Gastrocnemius medialis (tissue), 4 donors: ENCODE data around the gene KCNE3. TPM values are rescaled to one million over a fixed set of nuclear protein-coding genes. Genes with fewer than 3 reads are reported as not detected.

ENCODE experiments used
- ATAC-seq, 2 donors: fragments of 150-250 bp; one replicate each; pipeline ENCODE4 v1.9.1; 2016
- DNase-seq, 2 donors: peaks; one replicate each; pipeline ENCODE4 v3.0.0-alpha.2; 2019
- H3K27ac ChIP-seq, 4 donors: fragments of 200-600 bp; sonication (generic); 1 replicate in 1 of 4; 2 replicates in 3 of 4; pipeline ENCODE4 v1.5.1; 2016 to 2018; ENCODE audit warnings: mild to moderate bottlenecking in 2 of 4, moderate library complexity in 1 of 4
- H3K27me3 ChIP-seq, 3 donors: fragments of 200-600 bp; sonication (generic) in 2 of 3; 1 replicate in 1 of 3; 2 replicates in 2 of 3; pipeline versions ENCODE4 v1.5.1 to v1.6.0; 2016 to 2019; ENCODE audit warnings: mild to moderate bottlenecking in 1 of 3, moderate library complexity in 1 of 3
- H3K36me3 ChIP-seq, 2 donors: fragments of 200-600 bp; sonication (generic) in 1 of 2; one replicate each; pipeline ENCODE4 v1.5.1; 2017 to 2018
- H3K4me1 ChIP-seq, 2 donors: fragments of 200-600 bp; sonication (generic) in 1 of 2; one replicate each; pipeline ENCODE4 v1.5.1; 2016 to 2017; ENCODE audit warnings: mild to moderate bottlenecking in 2 of 2
- H3K4me3 ChIP-seq, 4 donors: fragments of 200-600 bp; sonication (generic) in 3 of 4; 1 replicate in 1 of 4; 2 replicates in 3 of 4; pipeline ENCODE4 v1.5.1; 2016 to 2019; ENCODE audit warnings: mild to moderate bottlenecking in 2 of 4
- H3K9me3 ChIP-seq, 3 donors: fragments of 200-600 bp; sonication (generic) in 2 of 3; 1 replicate in 1 of 3; 2 replicates in 2 of 3; pipeline ENCODE4 v1.5.1; 2016 to 2019
- CTCF ChIP-seq, 5 experiments: fragments of 450-650 bp in 3 of 5; fragments of 200-600 bp in 2 of 5; sonication (generic) in 2 of 5; IDR thresholded peaks in 4 of 5; conservative IDR thresholded peaks in 1 of 5; 1 replicate in 4 of 5; 2 replicates in 1 of 5; pipeline ENCODE4 v1.5.1; 2016 to 2019; ENCODE audit warnings: antibody characterized with exemption in 5 of 5, mild to moderate bottlenecking in 3 of 5, moderate library complexity in 3 of 5
- POLR2A ChIP-seq, 2 donors: fragments of 450-650 bp; IDR thresholded peaks; one replicate each; pipeline ENCODE4 v1.6.1; 2017; ENCODE audit warnings: antibody characterized with exemption in 2 of 2, mild to moderate bottlenecking in 2 of 2, moderate library complexity in 2 of 2
- in situ Hi-C, 4 donors: fragments of 200-750 bp; cut with MboI; loops; one replicate each; pipeline versions ENCODE4 v1.15.0 to v1.8.0; 2017; ENCODE audit warnings: low sequenced_read_pairs in 4 of 4
- intact Hi-C: fragments of 100-400 bp; cut with DNase I; formaldehyde crosslinking; loops from one replicate; pipeline ENCODE4 v1.15.1; 2023; ENCODE audit warnings: low total_unique reads
- total RNA-seq, 4 donors: library from RNA; depleted of rRNA; stranded (reverse); fragments of >200 nt; gene quantifications; one replicate each; pipeline versions ENCODE4 v1.1.0 to v1.2.3, GENCODE V29; 2016

Gene KCNE3
- total RNA-seq, 4 donors from 2014 or later: 0.24 to 2.8 (median 1.1) TPM

DNA sequence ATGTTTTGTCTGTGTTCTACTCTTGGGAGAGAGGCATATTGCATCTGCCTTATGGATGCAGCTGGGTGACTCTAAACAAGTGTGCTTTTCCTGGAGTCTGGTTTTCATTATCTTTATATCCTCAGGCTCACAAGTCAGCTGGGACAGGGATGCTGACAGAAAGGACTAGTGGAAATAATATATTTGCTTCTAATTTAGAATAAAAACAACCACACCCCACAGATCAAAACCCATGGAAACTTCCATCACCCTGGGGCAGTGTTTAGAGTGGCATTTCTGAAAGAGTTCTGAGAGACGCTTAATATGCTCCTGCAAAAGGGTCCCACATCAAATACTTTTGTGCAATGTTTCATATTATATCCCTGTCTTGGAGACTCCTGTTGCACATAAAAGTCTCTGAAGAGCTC is 20.8 kb downstream of the KCNE3 start:
- H3K4me3 ChIP-seq: no peak overlapping the region
- in situ Hi-C loops (loop anchor here in 3 of 4 donors (5.0 to 10.0 kb wide), 4 partner anchors 52 to 192 kb away; partner anchors contain the start of gene PGM2L1 (in 1 of the 3)), intact Hi-C loops (no loop called here)
- no peaks in the 10 kb centered on the region for H3K27me3 ChIP-seq
- no peak overlapping the region for H3K27ac ChIP-seq
- H3K9me3 ChIP-seq: no peaks in the 10 kb centered on the region
- no peak for DNase-seq
- TF ChIP-seq CTCF (IDR thresholded peaks at IDR 0.05 in 4 of 5, conservative IDR thresholded peaks at IDR 0.05 in 1 of 5) (no peak), POLR2A (IDR thresholded peaks at IDR 0.05) (no peak)
- H3K36me3 ChIP-seq: no peaks in the 10 kb centered on the region
- peaks cover 27 to 31% of the 10 kb centered on the region in 2 donors for H3K4me1 ChIP-seq
- ATAC-seq: no peak

GRCh38 chr11:74444173-74444826 is 23.0 kb downstream of the KCNE3 start:
- H3K27me3 ChIP-seq: no peaks in the 10 kb centered on the region
- ATAC-seq (peak; percentile 88 to 92), DNase-seq (peak; percentile 50 to 83)
- in situ Hi-C loops: loop anchor here in 2 of 4 donors (10.0 kb wide), 2 partner anchors 49 to 189 kb away; partner anchors contain the start of gene PGM2L1 (in 1 of the 2)
- peaks cover 27 to 31% of the 10 kb centered on the region in 2 donors for H3K4me1 ChIP-seq
- no peaks in the 10 kb centered on the region for H3K36me3 ChIP-seq
- peak overlapping the region; percentile 76 to 85 (median 82) for H3K27ac ChIP-seq
- TF ChIP-seq POLR2A (IDR thresholded peaks at IDR 0.05) (no peak), CTCF (IDR thresholded peaks at IDR 0.05 in 4 of 5, conservative IDR thresholded peaks at IDR 0.05 in 1 of 5) (no peak)
- H3K4me3 ChIP-seq: peak overlapping the region in 2 of 4 donors; percentile 7 to 25
- no peaks in the 10 kb centered on the region for H3K9me3 ChIP-seq
- intact Hi-C loops: loop anchor here (1.0 to 5.0 kb wide), 2 partner anchors 122 to 189 kb away; no protein-coding TSS in a partner anchor

DNA sequence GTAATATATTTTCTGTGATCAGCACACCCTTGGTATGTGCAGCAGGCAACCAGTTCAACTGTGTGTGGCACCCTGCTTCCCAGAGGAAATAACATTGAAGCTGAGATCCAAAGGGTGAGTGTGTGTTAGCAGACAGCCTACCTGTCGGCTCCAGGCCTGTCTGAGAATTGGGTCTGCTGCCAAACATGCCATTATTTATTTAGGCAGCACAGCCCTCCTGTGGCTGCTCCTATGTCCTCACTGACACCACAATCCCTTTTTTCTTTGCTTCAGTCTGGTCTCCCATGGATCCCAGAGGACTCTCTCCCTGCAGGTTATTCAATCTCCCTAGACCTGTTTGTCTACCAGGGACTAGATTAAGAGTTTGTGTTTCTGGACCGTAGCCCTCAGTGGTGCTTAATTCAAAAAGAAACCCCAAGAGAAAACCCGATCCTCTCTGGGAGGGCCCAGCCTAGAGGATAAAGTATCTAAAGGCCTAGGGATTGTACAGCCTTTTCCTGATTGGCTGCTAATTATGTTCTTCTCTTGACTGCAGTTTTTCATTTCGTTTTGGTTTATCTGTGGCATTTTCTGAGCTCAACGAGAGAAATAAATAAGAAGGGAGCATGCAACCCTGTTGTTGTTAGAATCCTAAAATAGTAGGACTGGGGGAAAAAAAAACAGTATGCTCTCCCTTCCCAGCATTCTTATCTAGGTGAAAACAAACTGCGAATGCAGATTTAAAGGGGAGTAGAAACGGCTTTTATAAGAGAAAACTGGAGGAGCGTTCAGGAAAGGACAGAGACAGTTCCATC is 24.1 kb downstream of the KCNE3 start:
- peaks cover 27 to 31% of the 10 kb centered on the region in 2 donors for H3K4me1 ChIP-seq
- H3K27me3 ChIP-seq: no peaks in the 10 kb centered on the region
- H3K36me3 ChIP-seq: no peaks in the 10 kb centered on the region
- ATAC-seq: peak; percentile 23 to 58
- TF ChIP-seq POLR2A (IDR thresholded peaks at IDR 0.05) (no peak), CTCF (IDR thresholded peaks at IDR 0.05 in 4 of 5, conservative IDR thresholded peaks at IDR 0.05 in 1 of 5) (peak in 3 of 5 experiments; percentile 10 to 30 (median 25))
- in situ Hi-C loops (loop anchor here in 2 of 4 donors (10.0 kb wide), 2 partner anchors 48 to 188 kb away; partner anchors contain the start of gene PGM2L1 (in 1 of the 2)), intact Hi-C loops (loop anchor here (2.0 to 5.0 kb wide), 2 partner anchors 44 to 121 kb away; partner anchors contain the start of gene PGM2L1)
- H3K9me3 ChIP-seq: no peaks in the 10 kb centered on the region
- peak overlapping the region; percentile 76 to 85 (median 82) for H3K27ac ChIP-seq
- peak in 1 of 2 donors; percentile 51 for DNase-seq
- H3K4me3 ChIP-seq: peak overlapping the region in 1 of 4 donors; percentile 23

DNA sequence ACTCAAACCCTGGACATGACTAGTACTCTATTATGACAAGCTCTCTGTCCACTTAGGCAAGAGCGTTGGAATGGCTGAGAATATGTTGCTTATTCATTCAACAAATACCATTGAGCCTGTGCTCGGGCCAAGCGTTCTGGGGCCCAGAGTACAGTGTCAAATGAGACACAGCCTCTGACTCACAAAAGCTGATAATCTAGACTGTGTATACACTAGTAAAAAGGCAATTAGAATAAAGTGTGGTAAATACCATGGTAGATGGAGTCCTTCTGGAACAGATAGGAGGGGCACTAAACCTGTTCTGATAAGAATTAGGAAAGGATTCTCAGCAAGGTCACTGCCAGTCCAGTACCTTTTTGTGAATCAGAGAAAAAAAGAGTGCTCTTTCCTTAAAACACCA is 24.7 kb downstream of the KCNE3 start:
- ATAC-seq: peak in 1 of 2 donors; percentile 44
- H3K36me3 ChIP-seq: no peaks in the 10 kb centered on the region
- intact Hi-C loops: loop anchor here (2.0 to 5.0 kb wide), 2 partner anchors 44 to 120 kb away; partner anchors contain the start of gene PGM2L1

More for the DNA sequence above, 24.7 kb downstream of the KCNE3 start:
- no peak for DNase-seq
- TF ChIP-seq CTCF (IDR thresholded peaks at IDR 0.05 in 4 of 5, conservative IDR thresholded peaks at IDR 0.05 in 1 of 5): no peak
- no peak for TF ChIP-seq POLR2A (IDR thresholded peaks at IDR 0.05)
- Histone ChIP-seq H3K27ac (peak overlapping the region; percentile 76 to 85 (median 82)), H3K9me3 (no peaks in the 10 kb centered on the region), H3K4me3 (no peak overlapping the region), H3K27me3 (no peaks in the 10 kb centered on the region), H3K4me1 (peaks cover 27 to 31% of the 10 kb centered on the region in 2 donors)
- in situ Hi-C loops: loop anchor here in 2 of 4 donors (10.0 kb wide), 2 partner anchors 48 to 188 kb away; partner anchors contain the start of gene PGM2L1 (in 1 of the 2)
